GM19351 (cell line): ENCODE data around the gene PCP4L1.
"Not testable (repeated sequence)": the region's sequence is repeated elsewhere in the genome, so short reads cannot be mapped to it uniquely, and the experiment has no call there.

Experiments used
- ATAC-seq: cut with Tn5 transposase; IDR thresholded peaks from one replicate; pipeline ENCODE4 v1.9.1; 2021; ENCODE audit warnings: mild to moderate bottlenecking, moderate library complexity; ENCODE audit not compliant: unreplicated experiment

PCP4L1 gene

DNA sequence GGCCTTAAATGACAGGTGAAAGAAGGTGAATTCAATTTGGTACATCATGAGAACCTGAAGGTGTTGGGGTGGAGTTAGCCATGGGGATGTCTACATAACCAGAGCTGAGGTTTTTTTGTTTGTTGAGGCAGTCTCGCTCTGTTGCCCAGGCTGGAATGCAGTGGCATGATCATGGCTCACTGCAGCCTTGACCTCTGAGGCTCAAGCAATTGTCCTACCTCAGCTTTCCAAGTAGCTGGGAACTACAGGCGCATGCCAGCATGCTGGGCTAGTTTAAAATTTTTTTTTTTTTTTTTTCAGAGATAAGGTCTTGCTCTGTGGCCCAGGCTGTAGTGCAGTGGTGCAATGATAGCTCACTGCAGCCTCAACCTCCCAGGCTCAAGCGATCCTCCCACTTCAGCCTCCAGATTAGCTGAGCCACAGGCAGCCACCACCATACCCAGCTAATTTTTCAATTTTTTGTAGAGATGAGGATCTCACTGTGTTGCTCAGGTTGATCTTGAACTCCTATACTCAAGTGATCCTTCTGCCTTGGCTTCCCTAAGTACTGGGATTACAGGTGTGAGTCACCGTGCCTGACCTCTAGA, 53.1 kb downstream of the PCP4L1 start:
- ATAC-seq = no peak

DNA sequence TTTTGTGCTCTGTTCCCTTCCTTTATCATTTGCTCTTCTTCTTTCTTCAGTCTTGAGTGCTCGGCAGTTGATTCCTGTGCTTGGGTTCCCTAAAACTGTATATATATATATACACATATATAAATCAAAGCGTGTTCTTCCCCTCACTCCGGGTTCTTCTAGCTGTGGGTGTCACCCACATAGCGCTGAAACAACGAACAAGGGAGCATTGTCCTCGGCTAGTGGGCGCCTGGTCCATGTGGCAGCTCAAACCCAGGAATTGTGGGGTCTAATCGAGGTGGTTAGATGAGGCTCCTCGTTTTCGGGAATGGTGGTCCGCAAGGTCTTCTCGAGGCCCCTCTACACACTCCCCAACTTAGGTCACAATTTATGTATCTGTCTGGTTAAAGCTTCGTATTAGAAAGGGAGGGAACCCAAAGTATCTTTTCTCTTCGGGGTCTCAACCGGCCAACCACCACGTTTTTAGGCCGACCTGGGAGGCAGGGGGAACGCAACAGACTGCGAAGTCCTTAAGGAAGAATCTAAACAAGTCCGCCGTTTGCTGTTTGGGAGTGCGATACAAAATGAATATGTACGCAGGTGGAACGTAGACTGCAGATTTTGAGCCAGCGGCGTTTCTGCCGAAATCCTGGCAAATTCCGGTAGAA, 55.1 kb downstream of the PCP4L1 start:
- ATAC-seq = no peak

- peak; percentile 98 for ATAC-seq
These were observed 55.8 kb downstream of the PCP4L1 start, which contains the start of gene SDHC for GRCh38 chr1:161314201-161314981. SDHC (plus strand) TSS chr1:161314381; CDS start chr1:161314406, 25 bp downstream.

DNA sequence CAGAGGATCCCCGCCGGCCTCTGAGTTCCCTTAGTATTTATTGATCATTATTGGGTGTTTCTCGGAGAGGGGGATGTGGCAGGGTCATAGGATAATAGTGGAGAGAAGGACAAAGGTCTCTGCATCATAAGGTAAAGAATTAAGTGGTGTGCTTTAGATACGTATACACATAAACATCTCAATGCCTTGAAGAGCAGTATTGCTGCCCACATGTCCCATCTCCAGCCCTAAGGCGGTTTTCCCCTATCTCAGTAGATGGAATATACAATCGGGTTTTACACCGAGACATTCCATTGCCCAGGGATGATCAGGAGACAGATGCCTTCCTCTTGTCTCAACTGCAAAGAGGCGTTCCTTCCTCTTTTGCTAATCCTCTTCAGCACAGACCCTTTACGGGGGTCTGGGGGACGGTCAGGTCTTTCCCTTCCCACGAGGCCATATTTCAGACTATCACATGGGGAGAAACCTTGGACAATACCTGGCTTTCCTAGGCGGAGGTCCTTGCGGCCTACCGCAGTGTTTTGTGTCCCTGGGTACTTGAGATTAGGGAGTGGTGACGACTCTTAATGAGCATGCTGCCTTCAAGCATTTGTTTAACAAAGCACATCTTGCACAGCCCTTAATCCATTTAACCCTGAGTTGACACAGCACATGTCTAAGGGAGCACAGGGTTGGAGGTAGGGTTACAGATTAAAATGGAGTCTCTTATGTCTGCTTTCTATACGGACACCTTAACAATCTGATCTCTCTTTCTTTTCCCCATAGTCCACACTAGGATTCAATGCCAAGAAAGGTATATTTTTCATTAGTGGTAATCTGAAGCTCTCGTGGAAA, 57.5 kb downstream of the PCP4L1 start:
- not testable (repeated sequence) for ATAC-seq

DNA sequence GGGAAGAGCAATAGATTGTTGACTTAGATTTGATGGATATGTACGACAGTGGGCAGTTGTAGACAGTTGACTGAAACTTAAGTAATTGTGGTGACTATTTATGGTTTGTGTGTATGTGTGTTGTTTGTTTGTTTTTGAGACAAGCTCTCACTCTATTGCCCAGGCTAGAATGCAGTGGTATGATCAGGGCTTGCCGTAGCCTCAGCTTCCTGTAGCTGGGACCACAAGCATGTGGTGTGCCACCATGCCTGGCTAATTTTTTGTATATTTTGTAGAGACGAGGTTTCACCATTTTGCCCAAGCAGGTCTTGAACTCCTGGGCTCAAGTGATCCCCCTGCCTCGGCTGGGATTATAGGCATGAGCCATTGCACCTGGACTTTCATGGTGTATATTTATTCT, 65.5 kb downstream of the PCP4L1 start:
- no peak for ATAC-seq

DNA sequence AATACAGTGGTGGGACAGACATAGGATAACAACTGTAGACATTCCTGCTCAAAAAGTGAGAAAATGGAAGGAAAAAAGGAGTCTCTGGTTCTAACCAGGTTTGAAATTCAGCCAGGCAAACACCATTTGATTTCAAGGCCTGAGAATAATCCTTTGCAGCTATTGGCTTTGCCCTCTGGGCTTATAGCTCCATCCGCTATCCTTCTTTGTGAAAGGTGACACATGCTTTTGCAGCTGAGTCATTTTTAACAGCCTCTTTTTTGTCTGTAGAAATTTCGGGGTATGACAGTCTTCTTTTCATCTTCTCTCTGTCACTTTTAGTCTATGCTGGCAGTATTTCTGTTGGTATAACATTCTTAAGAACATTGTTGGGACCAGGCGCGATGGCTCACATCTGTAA, 71.8 kb downstream of the PCP4L1 start:
- ATAC-seq = no peak

DNA sequence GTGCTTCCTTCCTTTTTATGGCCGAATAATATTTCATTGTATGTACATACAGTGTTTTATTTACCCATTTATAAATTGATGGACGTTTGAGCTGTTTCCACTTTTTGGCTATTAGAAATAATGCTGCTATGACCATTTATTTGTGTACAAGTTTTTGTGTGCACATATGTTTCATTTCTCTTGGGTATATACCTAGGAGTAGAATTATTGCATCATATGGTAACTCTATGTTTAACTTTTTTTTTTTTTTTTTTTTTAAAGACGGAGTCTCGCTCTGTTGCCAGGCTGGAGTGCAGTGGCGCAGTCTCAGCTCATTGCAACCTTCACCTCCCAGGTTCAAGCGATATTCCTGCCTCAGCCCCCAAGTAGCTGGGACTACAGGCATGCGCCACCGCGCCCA, 74.6 kb downstream of the PCP4L1 start:
- ATAC-seq = no peak
